ENCODE measurements around the gene FCHSD2.
A peak's percentile ranks its signal among the peaks of the same experiment; 100 is the strongest.

DNA sequence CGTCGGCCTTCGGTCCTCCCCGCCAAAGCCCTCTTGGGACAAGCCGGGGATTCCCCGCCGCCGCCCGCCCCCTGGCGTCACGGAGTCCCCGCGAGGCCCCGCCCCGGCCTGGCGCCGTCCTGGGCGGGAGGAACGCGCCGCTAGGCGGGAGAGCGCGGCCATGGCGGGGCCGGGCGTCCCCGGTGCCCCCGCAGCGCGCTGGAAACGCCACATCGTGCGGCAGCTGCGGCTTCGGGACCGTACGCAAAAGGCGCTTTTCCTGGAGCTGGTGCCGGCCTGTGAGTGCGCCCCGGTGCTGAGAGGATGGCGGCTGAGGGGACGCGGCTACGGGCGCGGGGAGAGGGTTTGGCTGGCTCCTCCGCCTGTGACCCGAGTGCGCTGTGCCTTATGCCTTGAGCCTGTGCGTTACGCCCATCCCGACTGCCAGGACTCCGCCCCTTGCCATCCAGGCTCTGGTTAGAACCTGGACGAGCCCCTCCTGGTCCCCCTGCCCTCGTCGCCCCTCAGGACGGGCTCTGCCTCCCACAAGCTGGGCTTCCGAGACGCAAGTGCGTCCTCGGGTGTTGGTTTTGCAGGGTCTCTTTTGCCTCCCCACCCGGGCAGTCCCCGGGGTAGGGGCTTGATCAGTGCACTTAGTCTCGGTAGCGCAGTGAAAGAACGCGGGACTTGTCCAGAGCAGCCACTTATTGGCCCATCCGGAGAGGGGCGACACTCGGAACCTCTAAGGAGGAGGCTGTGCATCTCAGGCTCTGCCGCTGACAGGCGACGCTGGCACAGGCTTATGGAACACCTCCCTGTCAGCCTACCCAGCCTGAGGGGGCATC is 327.6 kb downstream of the FCHSD2 start, which contains the start of gene ATG16L2:
- TF ChIP-seq, protein P1, sequence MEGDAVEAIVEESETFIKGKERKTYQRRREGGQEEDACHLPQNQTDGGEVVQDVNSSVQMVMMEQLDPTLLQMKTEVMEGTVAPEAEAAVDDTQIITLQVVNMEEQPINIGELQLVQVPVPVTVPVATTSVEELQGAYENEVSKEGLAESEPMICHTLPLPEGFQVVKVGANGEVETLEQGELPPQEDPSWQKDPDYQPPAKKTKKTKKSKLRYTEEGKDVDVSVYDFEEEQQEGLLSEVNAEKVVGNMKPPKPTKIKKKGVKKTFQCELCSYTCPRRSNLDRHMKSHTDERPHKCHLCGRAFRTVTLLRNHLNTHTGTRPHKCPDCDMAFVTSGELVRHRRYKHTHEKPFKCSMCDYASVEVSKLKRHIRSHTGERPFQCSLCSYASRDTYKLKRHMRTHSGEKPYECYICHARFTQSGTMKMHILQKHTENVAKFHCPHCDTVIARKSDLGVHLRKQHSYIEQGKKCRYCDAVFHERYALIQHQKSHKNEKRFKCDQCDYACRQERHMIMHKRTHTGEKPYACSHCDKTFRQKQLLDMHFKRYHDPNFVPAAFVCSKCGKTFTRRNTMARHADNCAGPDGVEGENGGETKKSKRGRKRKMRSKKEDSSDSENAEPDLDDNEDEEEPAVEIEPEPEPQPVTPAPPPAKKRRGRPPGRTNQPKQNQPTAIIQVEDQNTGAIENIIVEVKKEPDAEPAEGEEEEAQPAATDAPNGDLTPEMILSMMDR (IDR thresholded peaks at IDR 0.05; ENCODE audit: low read depth, low read length): peak; percentile 1
- TF ChIP-seq POLR2A (IDR thresholded peaks at IDR 0.05; ENCODE audit: extremely low read depth, insufficient read length): peak; percentile 76
- peak; percentile 29; the same call in 1 of the 2 replicates for TF ChIP-seq MYC (IDR thresholded peaks at IDR 0.05; ENCODE audit: low read depth, low read length)
- TF ChIP-seq, protein P2, sequence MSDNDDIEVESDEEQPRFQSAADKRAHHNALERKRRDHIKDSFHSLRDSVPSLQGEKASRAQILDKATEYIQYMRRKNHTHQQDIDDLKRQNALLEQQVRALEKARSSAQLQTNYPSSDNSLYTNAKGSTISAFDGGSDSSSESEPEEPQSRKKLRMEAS (IDR thresholded peaks at IDR 0.05; ENCODE audit: low read depth, low read length): no peak; the same call in 1 of the 2 replicates

Measured in NB4 (cell line).